GM19328 (cell line): ENCODE data around the gene RAB11FIP3.
A peak's percentile ranks its signal among the peaks of the same experiment; 100 is the strongest.
"Not testable (repeated sequence)": the region's sequence is repeated elsewhere in the genome, so short reads cannot be mapped to it uniquely, and the experiment has no call there.

Source experiments
- ATAC-seq: cut with Tn5 transposase; IDR thresholded peaks from one replicate; pipeline ENCODE4 v1.9.1; 2021; ENCODE audit warnings: mild to moderate bottlenecking, moderate library complexity; ENCODE audit not compliant: unreplicated experiment

The RAB11FIP3 gene

DNA sequence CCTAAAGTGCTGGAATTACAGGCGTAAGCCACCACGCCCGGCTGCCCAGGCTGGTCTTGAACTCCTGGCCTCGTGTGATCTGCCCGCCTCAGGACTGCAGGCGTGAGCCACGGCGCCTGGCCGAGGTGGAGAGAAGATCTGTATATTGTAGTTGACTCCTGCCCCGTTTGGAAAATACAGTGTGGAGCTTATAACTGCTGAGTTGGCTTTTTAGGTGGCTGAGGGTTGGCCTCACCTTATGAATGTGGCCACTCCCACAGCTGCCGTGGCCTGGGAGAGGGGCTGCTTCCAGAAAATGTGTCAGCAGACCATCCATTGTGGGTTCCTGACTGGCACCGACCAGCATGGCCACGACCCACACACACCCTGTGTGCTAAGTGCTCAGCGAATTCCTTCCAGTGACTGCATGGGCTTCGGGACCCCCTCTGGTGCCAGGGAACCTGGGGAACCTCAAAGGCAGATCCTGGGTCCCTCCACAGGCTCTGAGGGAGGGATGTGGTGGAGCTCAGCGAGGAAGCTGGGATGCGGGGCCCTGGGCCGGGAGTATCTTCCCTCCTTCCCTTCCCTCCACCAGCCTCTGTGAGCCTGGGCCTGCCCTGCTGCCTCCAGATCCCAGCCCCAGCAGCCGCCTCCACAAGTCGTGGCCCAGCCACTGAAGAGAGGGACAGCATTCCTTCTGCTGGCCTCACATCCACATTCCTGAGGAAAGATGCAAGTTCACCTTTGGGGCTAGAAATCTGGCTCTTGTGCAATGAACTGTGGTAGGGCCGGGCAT, 10.9 kb upstream of the RAB11FIP3 start:
- ATAC-seq: no peak

DNA sequence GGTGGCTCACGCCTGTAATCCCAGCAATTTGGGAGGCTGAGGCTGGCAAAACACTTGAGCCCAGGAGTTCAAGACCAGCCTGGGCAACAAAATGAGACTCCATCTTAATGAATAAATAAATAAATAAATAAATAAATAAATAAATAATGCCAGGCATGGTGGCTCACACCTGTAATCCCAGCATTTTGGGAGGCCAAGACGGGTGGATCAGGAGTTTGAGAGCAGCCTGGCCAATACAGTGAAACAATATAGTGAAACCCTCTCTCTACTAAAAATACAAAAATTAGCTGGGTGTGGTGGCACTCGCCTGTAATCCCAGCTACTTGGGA, 10.3 kb upstream of the RAB11FIP3 start:
- not testable (repeated sequence) for ATAC-seq

DNA sequence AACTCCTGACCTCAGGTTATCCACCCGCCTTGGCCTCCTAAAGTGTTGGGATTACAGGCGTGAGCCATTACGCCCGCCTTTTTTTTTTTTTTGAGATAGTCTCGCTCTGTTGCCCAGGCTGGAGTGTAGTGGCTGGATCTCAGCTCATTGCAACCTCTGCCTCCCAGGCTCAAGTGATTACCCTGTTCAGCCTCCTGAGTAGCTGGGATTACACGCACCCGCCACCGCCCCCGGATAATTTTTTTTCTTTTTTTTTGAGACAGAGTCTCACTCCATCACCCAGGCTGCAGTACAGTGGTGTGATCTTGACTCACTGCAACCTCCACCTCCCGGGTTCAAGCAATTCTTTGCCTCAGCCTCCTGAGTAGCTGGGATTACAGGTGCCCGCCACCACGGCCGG, 3.3 kb upstream of the RAB11FIP3 start:
- not testable (repeated sequence) for ATAC-seq

DNA sequence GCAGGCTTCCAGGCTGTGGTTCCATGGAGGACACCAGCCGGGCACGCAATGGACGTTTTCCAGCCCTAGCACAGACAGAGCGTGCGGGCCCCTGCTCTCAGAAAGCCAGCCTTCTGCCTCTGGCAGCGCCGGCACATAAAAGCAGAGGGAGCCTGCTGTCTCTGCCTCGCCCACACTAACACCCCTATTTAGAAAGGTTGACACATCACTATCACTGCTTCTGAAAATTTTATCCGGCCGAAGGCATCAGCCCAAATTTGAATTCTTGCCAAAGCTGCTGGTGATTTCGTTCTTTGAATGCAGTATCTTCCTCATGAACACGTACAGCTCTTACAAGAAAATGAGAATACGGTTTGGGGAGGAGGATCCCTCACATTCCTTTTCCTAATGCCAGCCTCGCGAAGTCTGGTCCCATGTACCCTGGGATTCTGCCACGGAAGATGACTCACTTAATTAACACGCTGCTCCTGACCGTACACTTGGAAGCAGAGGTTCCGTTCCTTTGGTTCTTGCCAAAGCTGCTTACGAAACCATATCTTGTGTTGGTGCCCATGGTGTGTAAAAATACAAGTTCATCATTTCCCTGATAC, 1.3 kb upstream of the RAB11FIP3 start:
- no peak for ATAC-seq

DNA sequence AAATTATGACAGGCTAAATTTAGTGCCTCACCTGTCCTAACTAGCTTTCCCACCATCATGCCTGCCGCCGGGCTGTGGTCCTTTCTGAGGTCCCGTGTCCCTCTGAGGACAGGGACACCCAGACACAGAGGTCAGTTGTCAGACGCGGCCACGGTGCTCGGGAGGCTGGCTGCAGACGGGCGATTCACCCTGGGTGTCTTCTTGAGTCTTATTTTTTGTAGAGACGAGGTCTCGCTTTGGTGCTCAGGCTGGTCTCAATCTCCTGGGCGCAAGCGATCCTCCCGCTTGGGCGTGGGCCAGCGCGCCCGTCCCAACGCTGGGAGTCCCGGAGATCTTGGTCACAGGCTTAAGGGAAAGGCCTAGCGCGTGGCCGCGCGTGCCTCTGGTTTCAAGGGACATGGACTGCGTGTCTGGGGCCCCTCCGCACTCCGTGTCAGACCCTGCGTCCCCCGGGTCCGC, 797 bp upstream of the RAB11FIP3 start:
- ATAC-seq: no peak

DNA sequence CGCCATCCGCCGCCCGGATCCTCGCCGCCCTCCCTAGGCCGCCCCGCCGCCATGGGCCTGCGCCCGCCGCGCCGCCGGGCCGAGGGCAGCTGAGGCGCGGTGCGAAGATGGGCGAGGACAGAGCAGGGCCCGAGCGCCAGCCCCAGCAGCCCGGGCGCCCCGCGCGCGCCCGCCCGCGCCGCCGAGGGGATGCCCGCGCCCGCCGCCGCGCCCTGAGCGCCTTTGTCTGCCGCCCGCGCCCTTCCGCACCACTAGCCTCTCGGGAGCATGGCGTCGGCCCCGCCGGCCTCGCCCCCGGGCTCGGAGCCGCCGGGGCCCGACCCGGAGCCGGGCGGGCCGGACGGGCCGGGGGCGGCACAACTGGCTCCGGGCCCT, 278 bp downstream of the RAB11FIP3 start:
- peak; percentile 33 for ATAC-seq

DNA sequence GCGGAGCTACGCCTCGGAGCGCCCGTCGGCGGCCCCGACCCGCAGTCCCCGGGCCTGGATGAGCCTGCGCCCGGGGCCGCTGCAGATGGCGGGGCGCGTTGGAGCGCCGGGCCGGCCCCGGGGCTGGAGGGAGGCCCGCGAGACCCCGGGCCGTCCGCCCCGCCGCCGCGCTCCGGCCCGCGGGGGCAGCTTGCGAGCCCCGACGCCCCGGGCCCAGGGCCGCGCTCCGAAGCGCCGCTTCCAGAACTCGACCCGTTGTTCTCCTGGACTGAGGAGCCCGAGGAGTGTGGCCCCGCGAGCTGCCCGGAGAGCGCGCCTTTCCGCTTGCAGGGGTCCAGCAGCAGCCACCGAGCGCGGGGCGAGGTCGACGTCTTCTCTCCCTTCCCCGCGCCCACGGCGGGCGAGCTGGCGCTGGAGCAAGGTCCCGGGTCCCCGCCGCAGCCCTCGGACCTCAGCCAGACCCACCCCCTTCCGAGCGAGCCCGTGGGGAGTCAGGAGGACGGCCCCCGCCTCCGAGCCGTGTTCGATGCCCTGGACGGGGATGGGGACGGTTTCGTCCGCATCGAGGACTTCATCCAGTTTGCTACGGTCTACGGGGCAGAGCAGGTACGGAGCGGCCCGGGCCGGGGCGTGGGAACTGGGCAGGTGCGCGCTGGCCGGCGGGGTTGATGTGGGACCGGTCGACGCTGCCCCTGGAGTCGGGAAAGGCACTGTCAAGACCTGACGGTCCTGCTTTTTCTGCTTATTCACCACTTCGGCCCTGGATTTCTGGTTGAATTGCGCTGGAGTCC, 861 bp downstream of the RAB11FIP3 start:
- no peak for ATAC-seq

DNA sequence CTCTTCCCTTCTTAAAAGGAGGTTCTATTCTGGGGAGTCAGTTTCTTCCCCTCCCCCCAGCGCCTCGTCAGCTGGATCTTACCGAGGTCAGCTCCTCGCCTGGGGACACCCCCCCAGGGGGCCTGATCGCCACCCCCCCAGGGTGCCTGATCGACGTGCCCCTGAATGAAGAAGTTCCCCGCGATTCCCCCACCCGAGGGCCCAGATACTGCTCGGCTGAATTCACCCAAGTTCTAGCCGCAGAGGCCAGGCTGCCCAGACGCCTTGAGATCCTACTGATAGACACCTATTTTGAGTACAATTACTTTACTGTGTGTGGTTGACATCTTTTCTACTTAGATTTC, 1.4 kb downstream of the RAB11FIP3 start:
- ATAC-seq: no peak

DNA sequence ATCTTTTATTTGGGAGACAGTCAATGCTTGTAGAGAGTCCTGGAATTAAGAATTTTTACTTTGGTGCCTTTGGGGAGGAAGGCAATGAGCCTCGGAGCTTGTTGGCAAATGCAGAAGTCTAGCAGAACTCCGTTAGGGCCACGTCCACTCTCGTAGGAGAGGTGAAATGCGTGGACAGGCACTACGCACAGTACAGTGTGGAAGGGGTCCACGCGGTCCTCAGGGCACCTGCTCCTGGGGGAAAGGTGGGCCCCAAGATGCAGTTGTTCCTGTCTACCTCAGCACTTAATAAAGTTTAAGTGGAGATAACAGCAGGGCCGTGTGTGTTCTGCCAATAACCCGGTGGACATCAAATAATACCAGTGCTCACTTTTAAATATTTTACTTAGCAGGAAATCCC, 1.8 kb downstream of the RAB11FIP3 start:
- ATAC-seq: no peak

DNA sequence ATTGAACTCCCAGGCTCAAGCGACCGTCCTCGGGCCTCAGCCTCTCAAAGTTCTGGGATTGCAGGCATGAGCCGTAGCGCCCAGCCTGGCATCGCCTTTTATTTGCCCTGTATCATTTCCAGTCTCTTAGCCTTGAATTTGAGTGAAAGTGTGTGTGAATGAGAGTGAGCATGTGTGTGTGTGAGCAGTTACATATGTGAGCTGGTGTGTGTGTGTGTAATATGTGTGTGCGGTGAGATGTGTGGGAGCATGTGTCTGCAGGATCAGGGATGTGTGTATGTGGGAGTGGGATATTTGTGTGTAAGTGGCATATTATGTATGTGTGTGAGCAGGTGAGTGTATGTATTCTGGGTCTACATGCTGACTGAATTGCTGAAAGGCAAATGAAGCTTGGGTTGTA, 5.5 kb downstream of the RAB11FIP3 start:
- ATAC-seq: no peak

DNA sequence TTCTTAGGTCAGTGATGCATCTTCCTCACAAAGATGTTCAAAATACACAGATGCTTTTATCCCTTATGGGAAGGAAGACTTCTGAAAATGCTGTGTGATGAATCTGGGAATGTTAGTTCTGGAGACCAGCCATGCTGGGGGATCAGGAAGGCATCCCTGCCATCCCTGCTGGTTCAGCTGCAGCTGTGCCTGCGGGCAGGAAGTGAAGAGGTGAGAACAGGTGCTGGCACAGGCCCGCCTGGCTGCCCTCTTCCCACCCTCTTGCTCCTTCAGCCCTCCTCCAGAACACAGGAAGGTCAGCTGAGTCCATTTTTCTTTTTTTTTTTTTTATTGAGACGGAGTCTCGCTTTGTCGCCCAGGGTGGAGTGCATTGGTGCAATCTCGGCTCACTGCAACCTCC, 15.2 kb downstream of the RAB11FIP3 start:
- no peak for ATAC-seq

DNA sequence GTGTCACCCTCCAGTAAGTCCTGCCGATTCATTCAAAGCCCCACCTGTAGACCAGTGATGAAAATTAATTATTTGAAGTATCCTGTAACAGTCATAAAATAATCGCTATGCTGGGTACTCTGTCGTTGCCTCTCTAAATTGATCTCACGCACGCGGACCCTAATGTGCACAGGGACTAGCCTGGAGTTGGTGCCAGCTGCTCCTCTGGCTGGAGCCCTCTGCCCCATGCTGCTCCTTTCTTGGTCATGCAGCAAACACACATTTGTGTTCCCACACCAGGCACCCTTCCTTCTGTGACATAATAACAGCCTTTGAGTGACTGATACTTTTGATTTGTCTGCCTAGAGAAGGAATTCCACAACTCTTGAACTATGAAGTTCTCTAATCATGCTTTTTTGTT, 16.0 kb downstream of the RAB11FIP3 start:
- no peak for ATAC-seq

DNA sequence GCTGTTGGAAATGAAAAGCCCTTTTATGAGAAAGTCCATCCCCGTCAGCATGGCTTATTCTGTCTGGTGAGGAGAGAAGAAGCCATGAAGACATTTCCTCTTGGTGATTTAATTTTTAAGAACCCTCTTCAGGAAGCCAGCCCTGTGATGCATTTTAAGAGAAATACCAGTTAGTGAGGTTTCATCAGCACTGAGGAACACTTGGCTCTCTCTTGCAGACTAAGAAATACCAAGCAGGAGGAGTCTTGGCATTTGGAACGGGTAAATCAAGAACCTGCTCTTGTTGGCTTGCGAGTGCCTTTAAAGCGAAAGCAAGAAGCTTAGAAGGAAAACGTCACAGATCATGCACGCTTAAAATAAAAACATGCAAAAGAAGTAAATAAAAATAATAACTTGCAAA, 17.5 kb downstream of the RAB11FIP3 start:
- ATAC-seq: no peak

DNA sequence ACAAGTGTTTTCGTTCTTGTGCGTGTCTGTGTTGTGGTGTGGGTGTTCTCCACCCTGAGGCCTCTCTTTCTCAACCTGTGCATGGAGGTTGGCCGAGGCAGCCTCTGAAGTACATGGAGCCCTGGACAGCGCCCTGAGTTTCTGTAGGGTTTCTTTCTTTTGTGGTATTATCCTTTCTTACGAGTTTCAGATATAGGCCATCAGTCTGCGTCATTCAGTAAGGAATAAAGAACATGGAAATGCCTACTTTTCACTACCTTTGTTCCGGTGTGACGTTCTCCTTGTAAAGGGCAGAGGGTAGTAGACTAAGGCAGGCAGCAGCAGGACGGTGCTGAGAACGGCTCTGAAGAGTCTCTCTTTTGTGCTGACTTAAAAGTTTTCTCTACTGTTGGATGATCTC, 18.6 kb downstream of the RAB11FIP3 start:
- no peak for ATAC-seq

DNA sequence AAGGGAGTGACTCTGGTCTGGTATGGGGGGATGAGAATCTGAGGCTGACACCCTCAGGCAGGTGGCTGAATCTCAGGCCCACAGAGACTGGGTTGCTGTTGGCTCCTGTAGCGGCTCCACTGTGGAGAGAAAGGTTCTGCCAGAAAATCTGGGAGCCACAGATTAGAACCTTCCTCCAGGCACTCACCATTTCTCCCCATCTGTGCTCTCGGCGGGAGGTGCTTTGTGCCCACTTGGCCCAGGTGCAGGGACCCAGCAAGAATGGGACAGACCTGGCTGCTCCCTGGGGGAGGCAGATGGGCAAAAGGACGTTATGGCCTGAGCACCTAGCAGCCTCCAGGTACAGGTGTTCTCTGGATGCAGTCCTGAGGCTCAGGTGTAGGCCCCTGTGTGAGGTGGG, 20.1 kb downstream of the RAB11FIP3 start:
- no peak for ATAC-seq

DNA sequence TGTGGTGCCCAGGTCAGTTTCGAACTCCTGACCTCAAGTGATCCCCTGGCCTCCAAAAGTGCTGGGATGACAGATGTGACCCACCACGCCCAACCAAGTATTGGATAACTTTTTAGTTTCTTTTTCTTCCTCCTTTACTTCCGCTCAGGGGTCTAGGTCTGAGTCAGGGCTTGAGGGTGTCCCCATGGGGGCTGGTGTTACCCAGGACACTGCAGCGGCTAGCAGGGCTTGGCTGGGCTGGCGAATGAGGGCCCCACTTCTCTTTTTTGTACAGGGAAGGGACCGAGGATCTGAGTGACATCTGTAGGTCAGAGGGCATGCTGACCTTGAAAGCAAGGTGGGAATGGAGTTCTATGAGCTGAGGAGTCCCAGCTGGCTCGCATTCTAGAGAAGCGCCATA, 24.9 kb downstream of the RAB11FIP3 start:
- ATAC-seq: no peak

DNA sequence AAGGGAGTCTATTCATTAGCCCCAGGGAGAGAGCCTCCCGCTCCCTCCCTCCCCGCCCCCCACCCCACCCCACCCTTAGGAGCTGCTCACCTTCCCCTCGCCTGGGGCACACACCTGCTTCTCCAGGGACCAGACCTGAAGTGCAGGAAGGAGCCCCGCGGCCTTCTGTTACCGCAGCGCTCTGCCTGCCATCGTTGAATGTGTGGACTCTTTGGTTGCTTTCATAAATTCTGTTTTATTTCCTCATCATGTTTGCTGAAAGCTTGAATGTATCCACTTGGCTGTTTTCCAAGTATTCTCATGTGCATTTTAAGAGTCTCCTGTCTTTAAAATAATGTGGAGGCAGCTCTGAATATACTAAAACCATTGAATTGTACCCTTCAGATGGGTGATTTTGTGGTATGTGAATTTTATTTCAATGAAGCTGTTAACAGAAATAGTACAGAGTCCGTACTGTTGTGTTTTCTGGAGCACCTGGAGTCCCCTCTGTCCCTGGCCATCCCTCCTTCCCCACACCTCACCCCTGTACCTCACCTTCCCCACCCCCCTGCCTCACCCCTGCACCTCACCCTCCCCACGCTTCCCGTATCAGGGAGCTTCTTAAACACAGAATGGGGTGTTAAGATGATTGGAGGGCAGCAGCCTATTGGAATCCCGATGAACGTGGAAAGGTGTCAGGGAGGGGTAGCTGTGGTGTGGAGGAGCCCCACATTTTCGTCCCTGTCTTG, 25.5 kb downstream of the RAB11FIP3 start:
- no peak for ATAC-seq

DNA sequence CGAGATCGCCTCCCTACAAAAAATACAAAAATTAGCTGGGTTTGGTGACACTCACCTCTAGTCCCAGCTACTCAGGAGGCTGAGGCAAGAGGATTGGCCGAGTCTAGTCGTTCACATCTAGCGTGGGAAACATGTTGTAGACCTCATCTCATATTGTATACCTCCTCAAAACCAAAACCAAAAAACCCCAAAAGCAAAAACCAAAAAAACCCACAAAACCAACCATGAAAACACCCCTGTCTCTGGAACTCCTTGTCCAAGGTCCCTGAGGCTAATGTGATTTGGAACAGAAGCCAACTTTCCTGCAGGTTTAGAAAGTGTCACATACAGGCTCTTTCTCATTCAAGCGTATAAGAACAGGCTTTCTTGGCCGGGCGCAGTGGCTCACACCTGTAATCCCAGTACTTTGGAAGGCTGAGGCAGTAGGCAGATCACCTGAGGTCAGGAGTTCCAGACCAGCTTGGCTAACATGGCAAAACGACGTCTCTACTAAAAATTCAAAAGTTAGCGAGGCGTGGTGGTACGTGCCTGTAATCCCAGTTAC, 29.0 kb downstream of the RAB11FIP3 start:
- ATAC-seq: no peak

DNA sequence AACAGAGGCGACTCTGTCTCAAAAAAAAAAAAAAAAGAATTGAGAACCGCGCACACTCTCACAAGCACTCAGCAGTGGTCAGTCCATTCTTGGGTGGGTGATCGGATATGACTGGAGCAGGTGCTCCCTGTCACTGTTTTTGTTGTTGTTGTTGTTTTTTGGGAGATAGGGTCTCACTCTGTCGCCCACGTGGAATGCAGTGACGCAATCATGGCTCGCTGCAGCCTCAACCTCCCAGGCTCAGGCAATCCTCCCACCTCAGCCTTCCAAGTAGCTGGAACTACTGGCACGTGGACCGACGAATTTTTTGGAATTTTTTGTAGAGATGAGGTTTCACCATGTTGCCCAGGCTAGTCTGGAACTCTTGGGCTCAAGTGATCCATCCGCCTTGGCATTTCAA, 30.0 kb downstream of the RAB11FIP3 start:
- ATAC-seq: no peak

DNA sequence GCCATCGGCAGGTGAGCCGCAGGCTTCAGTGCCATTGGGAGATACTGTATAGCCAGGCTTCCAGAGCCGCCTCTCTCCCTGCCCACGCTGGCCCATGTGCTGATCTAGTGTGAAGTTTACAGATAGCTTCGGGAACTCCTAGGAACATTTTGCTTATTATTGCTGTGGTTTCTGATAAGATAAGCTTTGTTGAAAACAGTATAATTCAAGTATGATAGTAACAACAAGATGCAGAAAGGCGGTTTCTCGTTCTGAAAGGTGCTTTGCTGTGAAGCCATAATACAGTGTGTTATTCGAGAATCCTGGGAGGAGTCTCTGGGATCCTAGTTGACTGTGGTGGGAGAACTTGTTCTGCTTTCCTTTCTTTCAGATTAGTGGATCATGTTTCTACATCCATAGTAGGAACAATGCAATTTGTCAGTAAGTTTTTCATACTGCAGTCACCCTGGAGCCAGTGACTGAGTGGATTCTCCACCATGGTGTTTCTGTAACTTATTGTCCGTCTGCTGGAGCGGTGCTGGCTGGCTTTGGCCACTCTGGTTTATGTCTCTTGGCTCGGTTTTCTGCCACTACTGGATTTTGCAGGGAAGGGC, 31.5 kb downstream of the RAB11FIP3 start:
- no peak for ATAC-seq
